H1 (cell line): ENCODE data around the gene CHAT.

Experiments
- ATF2 ChIP-seq: IDR thresholded peaks from 2 replicates; pipeline ENCODE4 v1.6.1; 2012; ENCODE audit warnings: low read length, inconsistent platforms
- BRCA1 ChIP-seq: IDR thresholded peaks from 2 replicates; pipeline ENCODE4 v1.6.1; 2012; ENCODE audit warnings: low read depth, low read length, improper control_type of control experiment
- CTCF ChIP-seq, 3 experiments: IDR thresholded peaks; 1 replicate in 2 of 3; 2 replicates in 1 of 3; pipeline versions ENCODE4 v1.5.1 to v1.6.1; 2011; ENCODE audit warnings: low read length in 3 of 3, mild to moderate bottlenecking in 3 of 3, inconsistent platforms in 2 of 3, low read depth in 1 of 3, moderate library complexity in 1 of 3; ENCODE audit not compliant: insufficient read depth in 1 of 3; ENCODE audit errors: control extremely low read depth in 1 of 3
- EP300 ChIP-seq, 2 experiments: IDR thresholded peaks; 1 replicate in 1 of 2; 2 replicates in 1 of 2; pipeline ENCODE4 v1.6.1; 2011 to 2012; ENCODE audit warnings: low read depth in 2 of 2, low read length in 2 of 2, mild to moderate bottlenecking in 2 of 2, borderline replicate concordance in 1 of 2, inconsistent platforms in 1 of 2, moderate library complexity in 1 of 2
- KDM5A ChIP-seq: fragments of 200-600 bp; IDR thresholded peaks from 2 replicates; pipeline ENCODE4 v1.7.1; 2012; ENCODE audit warnings: mild to moderate bottlenecking, low read length, inconsistent platforms, mixed read lengths
- RAD21 ChIP-seq, 2 experiments: IDR thresholded peaks in 1 of 2; conservative IDR thresholded peaks in 1 of 2; 2 replicates each; pipeline ENCODE4 v1.6.1; 2011; ENCODE audit warnings: low read depth in 2 of 2, low read length in 2 of 2, improper control_type of control experiment in 1 of 2, inconsistent platforms in 1 of 2, mild to moderate bottlenecking in 1 of 2, moderate library complexity in 1 of 2
- RXRA ChIP-seq: IDR thresholded peaks from 2 replicates; pipeline ENCODE4 v1.6.1; 2011; ENCODE audit warnings: low read depth, mild to moderate bottlenecking, low read length, moderate library complexity; ENCODE audit not compliant: insufficient read depth
- SP1 ChIP-seq: IDR thresholded peaks from 2 replicates; pipeline ENCODE4 v1.6.1; 2011; ENCODE audit warnings: low read depth, low read length
- TBP ChIP-seq: IDR thresholded peaks from 2 replicates; pipeline ENCODE4 v1.6.1; 2011; ENCODE audit warnings: low read depth, low read length, improper control_type of control experiment

GRCh38 chr10:49651039-49651835, 37.4 kb downstream of the CHAT start:
- no peak for TF ChIP-seq TBP
- no peak for TF ChIP-seq BRCA1
- TF ChIP-seq RXRA, result no peak
- no peak for TF ChIP-seq CTCF (IDR thresholded peaks at IDR 0.05; ENCODE audit: control extremely low read depth in 1 of 3, insufficient read depth in 1 of 3, low read depth in 1 of 3, low read length in 3 of 3)
- no peak for TF ChIP-seq EP300 (IDR thresholded peaks at IDR 0.05; ENCODE audit: borderline replicate concordance in 1 of 2, low read depth in 2 of 2, low read length in 2 of 2)
- TF ChIP-seq SP1, result no peak
- TF ChIP-seq KDM5A, result no peak
- no peak for TF ChIP-seq RAD21 (IDR thresholded peaks at IDR 0.05 in 1 of 2, conservative IDR thresholded peaks at IDR 0.05 in 1 of 2; ENCODE audit: low read depth in 2 of 2, low read length in 2 of 2)
- TF ChIP-seq ATF2, result no peak
